ENCODE data around the gene EXD3. TPM values are rescaled to one million over a fixed set of nuclear protein-coding genes. Genes with fewer than 3 reads are reported as not detected.

EXD3 gene
- total and polyA plus RNA-seq, 2 of the 13 experiments (the other 11 are each of a cell fraction or from before 2014, with no cell fraction given), result 2.7 to 4.8 TPM

DNA sequence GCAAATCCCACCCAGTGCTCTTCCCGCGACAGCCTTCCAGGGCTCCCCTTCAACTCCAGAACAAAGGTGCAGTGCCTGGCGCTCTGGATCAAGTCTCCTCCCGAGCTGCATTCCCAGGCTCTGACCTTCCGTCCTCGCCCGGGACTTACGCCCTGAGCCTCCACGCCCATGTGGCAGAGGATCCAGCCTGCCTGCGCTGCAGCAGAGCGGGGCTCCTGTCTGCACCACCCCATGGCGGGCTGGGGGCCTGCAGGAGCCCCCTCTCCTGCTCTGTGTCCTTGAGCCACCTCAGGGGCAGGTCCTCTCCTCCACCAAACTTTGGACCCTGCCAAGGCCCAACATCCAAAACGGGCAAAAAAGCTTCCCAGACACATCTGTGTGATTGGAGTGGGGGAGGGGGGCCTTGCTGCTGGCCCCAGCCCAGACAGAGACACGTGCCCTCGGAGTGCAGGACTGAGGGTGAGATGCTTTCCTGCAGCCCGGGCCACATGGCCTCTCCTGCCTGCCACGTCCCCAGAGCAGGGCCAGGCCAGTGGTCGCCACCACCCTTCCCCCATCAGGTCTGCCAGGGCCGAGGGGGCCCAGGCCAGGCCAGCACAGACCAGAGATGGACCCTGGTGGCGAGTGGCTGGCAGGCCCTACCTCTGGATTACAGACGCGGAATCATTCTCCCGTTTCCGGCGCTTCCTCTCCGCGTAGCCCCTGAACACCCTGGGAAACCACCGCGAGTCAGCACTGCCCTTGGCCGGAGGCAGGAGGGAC, 31.8 kb upstream of the EXD3 start (continued):
- TF ChIP-seq TFDP2 (CRISPR knock-in tag; IDR thresholded peaks at IDR 0.05), result peak; percentile 91
- TF ChIP-seq, protein P1, sequence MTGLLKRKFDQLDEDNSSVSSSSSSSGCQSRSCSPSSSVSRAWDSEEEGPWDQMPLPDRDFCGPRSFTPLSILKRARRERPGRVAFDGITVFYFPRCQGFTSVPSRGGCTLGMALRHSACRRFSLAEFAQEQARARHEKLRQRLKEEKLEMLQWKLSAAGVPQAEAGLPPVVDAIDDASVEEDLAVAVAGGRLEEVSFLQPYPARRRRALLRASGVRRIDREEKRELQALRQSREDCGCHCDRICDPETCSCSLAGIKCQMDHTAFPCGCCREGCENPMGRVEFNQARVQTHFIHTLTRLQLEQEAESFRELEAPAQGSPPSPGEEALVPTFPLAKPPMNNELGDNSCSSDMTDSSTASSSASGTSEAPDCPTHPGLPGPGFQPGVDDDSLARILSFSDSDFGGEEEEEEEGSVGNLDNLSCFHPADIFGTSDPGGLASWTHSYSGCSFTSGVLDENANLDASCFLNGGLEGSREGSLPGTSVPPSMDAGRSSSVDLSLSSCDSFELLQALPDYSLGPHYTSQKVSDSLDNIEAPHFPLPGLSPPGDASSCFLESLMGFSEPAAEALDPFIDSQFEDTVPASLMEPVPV (CRISPR knock-in tag; IDR thresholded peaks at IDR 0.05), result peak; percentile 83; the same call in 1 of the 2 replicates
- no peak for TF ChIP-seq RORA (CRISPR knock-in tag; IDR thresholded peaks at IDR 0.05)
- no peak for TF ChIP-seq ZNF3 (CRISPR knock-in tag; IDR thresholded peaks at IDR 0.05)
- no peak for TF ChIP-seq GTF3A (CRISPR knock-in tag; conservative IDR thresholded peaks at IDR 0.05)
- TF ChIP-seq, protein P2, sequence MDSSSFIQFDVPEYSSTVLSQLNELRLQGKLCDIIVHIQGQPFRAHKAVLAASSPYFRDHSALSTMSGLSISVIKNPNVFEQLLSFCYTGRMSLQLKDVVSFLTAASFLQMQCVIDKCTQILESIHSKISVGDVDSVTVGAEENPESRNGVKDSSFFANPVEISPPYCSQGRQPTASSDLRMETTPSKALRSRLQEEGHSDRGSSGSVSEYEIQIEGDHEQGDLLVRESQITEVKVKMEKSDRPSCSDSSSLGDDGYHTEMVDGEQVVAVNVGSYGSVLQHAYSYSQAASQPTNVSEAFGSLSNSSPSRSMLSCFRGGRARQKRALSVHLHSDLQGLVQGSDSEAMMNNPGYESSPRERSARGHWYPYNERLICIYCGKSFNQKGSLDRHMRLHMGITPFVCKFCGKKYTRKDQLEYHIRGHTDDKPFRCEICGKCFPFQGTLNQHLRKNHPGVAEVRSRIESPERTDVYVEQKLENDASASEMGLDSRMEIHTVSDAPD (CRISPR knock-in tag; IDR thresholded peaks at IDR 0.05), result peak; percentile 69; the same call in 1 of the 2 replicates
- TF ChIP-seq ZNF326 (CRISPR knock-in tag; IDR thresholded peaks at IDR 0.05; ENCODE audit: borderline replicate concordance), result 0 out of 2 replicates have a peak, but pooled peaks have one; percentile 15
- peak; percentile 74; the same call in 1 of the 2 replicates for TF ChIP-seq ZNF891 (CRISPR knock-in tag; IDR thresholded peaks at IDR 0.05)
- peak; percentile 82; the same call in 1 of the 2 replicates for TF ChIP-seq CBX5 (CRISPR knock-in tag; IDR thresholded peaks at IDR 0.05; ENCODE audit: borderline replicate concordance)
- no peak; the same call in 1 of the 2 replicates for TF ChIP-seq FOXJ3 (CRISPR knock-in tag; IDR thresholded peaks at IDR 0.05; ENCODE audit: borderline replicate concordance)
- TF ChIP-seq KDM4B (CRISPR knock-in tag; IDR thresholded peaks at IDR 0.05), result peak; percentile 93
- TF ChIP-seq NCOR1 (IDR thresholded peaks at IDR 0.05; ENCODE audit: borderline replicate concordance, low read length), result no peak; the same call in 1 of the 2 replicates
- no peak for TF ChIP-seq SUZ12 (IDR thresholded peaks at IDR 0.05; ENCODE audit: low read depth, low read length)
- TF ChIP-seq RFX1 (IDR thresholded peaks at IDR 0.05), result no peak
- TF ChIP-seq SP5 (CRISPR knock-in tag; IDR thresholded peaks at IDR 0.05; ENCODE audit: borderline replicate concordance, low read depth), result peak; percentile 62; the same call in 1 of the 2 replicates
- peak; percentile 91 for TF ChIP-seq ZNF543 (CRISPR knock-in tag; IDR thresholded peaks at IDR 0.05)
- TF ChIP-seq, protein P3, sequence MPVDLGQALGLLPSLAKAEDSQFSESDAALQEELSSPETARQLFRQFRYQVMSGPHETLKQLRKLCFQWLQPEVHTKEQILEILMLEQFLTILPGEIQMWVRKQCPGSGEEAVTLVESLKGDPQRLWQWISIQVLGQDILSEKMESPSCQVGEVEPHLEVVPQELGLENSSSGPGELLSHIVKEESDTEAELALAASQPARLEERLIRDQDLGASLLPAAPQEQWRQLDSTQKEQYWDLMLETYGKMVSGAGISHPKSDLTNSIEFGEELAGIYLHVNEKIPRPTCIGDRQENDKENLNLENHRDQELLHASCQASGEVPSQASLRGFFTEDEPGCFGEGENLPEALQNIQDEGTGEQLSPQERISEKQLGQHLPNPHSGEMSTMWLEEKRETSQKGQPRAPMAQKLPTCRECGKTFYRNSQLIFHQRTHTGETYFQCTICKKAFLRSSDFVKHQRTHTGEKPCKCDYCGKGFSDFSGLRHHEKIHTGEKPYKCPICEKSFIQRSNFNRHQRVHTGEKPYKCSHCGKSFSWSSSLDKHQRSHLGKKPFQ (CRISPR knock-in tag; IDR thresholded peaks at IDR 0.05; ENCODE audit: insufficient replicate concordance), result peak; percentile 68
- TF ChIP-seq ZBTB1 (CRISPR knock-in tag; IDR thresholded peaks at IDR 0.05; ENCODE audit: borderline replicate concordance), result no peak
- TF ChIP-seq ZNF577 (CRISPR knock-in tag; IDR thresholded peaks at IDR 0.05; ENCODE audit: borderline replicate concordance, low read depth), result no peak
- TF ChIP-seq TERF1 (CRISPR knock-in tag; IDR thresholded peaks at IDR 0.05), result peak; percentile 68; the same call in 1 of the 2 replicates
- no peak for TF ChIP-seq NFIC (IDR thresholded peaks at IDR 0.05; ENCODE audit: low read length)
- peak; percentile 56 for TF ChIP-seq PHF8 (CRISPR knock-in tag; IDR thresholded peaks at IDR 0.05)
